SHP77 treated with DMSO at 0.1 percent for 48 hours (cell line): ENCODE results near the gene ASAP2.
A peak's percentile ranks its signal among the peaks of the same experiment; 100 is the strongest.

Source experiments
- DNase-seq: peaks from one replicate; lab custom pipeline; 2025; lab: John Stamatoyannopoulos, UW

Gene ASAP2

DNA sequence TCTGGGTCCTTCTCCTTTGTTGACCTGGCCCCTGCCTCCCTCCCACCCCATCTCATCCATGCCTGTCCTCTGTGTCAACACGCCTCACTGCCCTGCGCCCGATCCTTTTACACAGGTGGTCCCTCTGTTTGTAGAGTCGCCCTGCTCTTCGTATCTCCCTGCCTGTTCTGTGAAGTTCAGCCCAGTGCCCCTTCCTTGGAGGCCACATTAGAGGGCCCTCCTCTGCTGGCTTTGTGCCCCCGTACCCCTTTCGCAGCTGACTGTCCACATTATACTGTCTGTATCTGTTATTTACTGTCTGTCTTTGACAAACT is 25.5 kb downstream of the ASAP2 start:
- no peak for DNase-seq

DNA sequence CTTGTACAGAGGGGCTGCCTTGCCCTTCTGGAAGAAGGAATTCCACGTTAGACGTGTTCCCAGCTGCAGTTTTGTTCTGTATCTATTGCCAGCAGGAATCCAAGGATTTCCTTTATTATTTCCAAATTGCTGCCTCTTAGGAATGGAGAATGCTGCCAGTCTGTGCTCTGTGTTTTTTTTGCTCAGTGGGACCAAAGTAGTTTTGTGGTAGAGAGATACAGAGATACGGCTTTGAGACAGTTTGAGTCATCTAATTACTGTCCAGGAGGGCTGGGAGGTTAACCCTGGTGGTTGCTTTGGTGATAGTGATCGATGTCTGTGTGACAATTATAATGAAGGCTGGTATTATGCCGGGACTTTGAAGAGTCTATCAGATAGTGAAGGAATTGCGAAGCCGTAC is 26.3 kb downstream of the ASAP2 start:
- no peak for DNase-seq

DNA sequence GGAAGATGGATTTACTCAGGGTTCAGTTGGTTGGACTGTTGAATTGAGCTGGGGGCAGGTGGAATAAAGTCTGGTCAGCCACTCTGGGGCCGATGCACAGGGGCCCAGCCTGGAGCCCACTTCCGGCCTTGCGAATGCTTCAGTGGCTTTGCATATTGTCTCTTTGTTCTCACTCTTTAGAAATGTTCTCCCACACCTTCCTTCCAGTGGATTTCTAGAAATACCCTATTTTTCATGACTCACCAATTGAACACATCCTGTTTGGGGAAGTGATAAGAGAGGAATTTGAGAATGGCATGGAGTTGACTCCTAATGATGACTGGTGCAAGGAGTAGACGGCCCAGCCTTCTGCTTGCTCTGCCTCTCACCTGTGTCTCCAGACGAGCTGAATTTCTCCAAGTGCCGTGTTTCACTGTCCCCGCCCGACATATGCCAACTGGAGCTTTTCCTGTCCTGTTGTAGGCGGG is 28.1 kb downstream of the ASAP2 start:
- no peak for DNase-seq

DNA sequence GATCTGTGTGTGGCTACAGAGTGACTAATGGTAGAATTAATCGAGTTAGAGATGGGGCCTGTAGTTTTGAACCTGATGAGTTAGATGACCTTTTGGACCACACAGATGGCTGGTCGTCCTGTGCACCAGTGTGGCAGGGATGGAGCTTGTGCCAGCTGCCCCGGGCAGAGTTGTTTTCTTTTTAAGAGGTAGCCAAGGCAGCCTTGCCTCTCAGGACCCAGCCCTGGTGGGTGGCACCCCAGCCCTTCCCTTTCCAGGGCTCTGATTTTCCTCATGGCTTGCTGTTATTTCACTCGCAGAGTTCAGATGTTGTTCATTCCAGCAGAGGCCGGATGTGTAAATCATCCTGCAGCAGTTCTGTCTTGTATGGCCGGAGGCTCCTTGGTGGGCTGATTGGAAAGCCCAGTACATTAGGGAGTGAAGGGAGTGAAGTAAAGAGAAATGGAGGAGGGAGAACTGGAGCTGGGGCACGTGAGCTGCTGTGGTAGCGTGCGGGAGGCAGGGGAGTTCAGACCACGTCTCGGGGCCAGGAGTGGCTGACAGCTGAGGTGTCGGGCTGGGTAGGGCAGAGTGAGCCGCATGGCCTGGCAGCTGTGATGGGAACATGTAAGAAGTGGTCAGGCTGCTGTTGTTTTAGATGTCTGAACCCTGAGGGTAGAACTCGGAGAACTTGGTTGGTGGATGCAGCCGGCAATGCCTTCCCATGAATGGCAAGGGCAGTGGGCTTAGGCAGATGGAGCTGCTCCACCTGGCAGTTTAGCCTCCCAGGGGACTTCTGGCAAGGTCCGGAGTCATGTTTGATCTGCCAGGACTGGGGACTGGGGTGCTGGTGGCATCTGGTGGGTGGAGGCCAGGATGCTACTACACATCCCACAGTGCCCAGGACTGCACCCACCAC is 28.8 kb downstream of the ASAP2 start:
- DNase-seq = no peak

DNA sequence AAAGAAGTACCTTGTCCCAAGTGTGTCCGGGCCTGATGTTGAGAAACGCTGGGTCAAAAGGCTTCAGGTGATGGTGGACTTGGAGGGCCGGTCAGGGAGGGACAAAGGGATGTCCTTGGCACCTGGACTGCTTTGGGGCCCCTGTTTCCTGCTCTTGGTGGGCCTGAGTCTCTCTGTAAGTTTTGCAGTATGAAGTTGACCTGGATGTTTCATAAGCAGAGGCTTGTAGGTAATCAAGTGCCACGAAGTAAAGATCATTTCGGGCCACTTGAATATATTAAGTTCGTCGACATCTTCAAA is 29.4 kb downstream of the ASAP2 start:
- no peak for DNase-seq

DNA sequence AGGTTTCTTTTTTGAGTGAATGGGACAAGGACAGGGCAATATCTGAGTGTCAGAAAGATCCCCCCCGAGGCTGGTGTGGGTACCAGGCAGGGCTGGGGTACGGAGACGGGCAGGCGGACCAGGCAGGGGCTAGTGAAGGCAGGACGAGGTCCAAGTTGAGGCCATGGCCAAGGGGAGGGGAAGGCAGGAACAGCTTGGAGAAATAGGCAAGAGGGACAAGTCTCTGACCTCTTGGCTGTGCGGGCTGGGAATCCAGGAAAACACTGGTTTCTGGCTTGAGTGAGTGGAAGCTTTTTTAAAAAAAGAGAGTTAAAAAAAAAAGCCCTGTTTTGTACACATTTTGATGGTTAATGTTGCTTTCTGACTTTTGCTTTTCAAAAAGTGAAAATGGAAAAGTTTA is 30.3 kb downstream of the ASAP2 start:
- no peak for DNase-seq

DNA sequence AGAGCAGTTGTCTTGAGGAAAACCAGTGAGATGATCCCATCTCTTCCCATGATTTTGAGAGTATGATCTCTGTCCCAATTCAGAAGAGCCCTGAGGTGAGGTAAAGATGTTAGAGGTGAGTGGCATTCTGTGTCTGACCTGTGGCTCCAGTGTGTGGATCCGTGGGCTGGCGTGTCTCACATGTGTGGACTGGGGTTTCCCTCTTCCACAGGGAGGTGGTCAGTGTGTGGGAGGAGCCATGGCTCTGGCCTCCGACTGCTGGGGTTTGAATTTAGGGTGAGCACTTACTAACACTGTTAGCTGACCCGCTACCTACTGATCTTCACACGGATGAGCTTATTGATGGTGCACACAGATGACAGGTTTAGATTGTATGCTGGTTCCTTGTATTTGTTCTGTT is 31.2 kb downstream of the ASAP2 start:
- DNase-seq = no peak

DNA sequence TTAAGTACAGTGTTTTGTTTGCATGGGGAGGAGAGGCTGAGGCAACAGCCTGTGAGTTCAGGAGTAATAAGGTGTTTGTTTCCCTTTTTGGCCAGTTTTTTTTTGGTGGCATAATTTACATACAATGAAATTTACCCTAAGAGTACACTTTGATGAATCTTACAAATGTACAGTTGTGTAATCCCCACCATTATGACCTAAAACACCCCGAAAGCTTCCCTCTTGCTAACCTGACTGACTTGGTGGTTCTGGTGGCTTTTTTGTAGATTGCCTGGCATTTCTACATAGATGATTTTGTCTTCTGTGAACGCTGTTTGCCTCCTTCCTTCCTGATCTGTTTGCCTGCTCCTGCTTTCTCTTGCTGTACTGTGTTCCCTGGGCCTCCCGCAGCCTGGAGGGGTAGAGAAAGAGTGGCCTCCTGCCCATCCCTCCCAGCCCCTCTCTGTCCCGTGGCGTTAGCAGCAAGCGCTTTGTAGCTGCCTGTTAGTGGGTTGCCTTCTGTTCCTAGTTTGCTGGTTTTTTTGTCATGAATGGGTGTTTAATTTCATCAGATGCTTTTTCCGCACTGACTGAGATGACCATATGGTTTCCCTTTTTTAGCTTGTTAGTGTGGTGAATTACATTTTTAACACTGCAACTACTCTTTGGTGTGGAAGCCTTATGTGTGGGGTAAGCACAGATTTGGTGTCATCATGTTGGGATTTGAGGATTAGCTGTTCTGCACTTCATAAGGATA is 32.1 kb downstream of the ASAP2 start:
- no peak for DNase-seq

DNA sequence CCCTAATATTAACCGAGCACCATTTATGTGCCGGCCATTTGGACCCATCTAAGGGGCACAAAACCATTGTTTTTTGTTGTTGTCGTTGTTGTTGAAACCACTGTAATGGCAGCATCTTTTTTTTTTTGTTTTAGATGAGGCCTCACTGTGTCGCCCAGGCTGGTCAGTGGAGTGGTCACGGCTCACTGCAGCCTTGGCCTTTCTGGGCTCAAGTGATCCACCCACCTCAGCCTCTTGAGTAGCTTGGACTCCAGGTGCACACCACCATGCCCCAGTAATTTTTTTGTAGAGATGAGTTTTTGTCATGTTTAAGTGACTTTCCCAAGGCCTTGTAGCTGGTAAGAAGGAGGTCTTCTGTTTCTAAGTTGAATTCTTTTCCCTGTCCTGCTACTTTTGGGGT is 33.0 kb downstream of the ASAP2 start:
- no peak for DNase-seq

DNA sequence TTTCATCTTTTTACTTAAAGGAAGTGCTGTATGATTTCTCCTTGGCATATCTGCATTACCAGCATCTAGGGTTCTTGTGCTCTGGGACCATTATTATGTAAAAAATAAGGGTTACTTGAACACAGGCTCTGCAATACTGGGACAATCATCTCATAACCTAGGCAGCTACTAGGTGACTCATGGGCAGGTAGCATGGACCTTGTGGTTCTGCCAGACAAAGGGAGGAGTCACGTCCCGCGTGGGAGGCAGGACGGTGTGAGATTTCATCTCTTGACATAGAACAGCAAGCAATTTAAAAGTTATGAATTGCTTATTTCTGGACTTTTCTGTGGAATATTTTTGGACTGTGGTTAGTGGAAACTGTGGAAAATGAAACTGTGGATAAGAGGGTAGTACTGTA is 34.1 kb downstream of the ASAP2 start:
- no peak for DNase-seq

DNA sequence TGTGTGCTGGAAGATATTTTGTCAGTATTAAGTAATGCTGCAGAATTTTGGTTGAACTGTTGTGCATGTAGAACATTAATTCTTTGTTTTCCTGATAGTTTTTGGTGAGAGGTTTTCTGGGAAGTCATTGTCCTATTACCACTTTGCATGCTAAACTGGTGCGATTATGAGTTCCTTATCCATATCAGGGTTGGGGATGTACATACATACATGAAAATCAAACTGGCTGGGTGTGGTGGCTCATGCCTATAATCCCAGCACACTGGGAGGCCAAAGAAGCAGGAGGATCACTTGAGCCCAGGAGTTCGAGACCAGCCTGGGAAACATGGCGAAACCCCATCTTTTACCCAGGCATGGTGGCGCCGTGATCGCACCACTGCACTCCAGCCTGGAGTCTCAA is 34.6 kb downstream of the ASAP2 start:
- DNase-seq = no peak

DNA sequence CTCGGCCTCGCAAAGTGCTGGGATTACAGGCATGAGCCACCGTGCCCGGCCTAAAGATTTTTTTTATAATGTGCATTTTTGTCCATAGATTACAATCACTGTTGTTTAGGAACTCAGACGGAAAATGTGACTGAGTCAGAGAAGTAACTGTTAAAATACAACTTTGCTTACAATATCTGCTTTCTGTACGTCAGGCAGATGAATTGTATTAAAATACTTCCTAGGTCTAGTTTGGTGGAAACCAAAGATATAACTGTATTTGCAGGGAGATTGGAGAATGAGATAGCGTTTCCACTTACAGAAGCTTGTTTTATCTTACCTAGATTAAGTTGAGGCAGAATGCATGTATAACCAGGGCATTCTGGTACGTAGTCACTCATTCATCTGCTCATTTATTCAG is 36.7 kb downstream of the ASAP2 start:
- no peak for DNase-seq

DNA sequence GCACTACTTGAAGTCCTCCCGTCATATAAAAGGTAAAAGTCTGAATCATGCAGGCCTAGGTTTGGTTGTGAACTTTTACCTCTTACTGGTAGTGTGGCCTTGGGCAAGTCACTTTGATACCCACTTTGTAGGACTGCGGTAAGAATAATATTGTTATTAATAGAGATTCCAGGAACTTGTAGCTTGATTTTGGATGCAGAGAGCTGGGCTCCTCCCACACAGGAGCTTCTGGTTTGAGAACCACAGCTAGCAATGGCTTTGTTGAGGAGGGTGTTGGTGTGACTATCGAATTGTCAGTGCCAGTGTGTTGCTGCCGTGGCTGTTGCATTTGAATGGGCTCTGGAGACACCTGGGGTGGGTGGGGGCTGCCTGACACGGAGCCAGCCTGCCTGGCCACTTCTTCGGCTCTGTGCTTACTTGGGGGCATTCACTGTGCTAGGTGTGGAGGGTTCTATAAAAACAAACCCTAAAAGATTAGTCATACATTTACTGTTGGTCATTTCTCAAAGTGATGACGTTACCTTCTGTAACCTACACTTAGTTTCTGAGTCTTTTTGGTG is 38.5 kb downstream of the ASAP2 start:
- no peak for DNase-seq

DNA sequence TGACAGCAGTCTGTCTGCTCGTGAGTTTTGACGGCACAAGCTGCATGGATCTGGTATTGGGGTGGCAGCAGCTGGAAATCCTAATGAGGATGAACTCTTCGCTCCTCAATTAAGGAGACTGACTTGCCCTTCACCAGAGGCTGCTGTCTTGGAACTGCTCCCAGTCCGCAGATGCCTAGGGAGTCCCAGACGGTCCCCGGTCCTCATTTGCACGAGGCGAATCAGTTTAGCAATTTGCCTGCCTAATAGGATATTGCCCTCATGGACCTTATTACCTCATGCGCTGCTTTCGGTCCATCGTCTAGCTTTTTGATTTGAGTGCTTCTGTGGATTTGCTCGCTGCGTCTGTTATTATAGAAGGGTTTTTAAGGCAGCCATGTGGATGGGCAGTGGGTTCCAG is 40.6 kb downstream of the ASAP2 start:
- no peak for DNase-seq

DNA sequence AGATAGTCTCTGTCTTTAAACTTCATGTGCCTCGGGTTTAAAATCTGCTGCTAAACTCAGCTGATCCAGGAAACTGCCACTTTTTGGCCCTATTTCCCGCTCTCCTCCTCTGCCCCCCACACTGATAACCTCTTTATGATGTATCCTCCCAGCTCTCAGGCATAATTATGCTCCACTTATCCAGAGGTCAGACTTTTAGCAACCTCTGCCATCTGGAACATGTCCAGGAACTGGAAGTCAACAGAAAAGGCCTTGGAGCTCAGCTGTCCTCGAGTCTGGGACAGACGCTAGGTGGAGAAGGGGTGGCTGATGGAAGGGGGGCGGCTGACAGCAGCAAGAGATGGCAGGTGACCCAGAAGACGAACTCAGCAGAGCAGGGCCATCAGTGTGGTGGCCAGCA is 41.2 kb downstream of the ASAP2 start:
- DNase-seq = peak; percentile 68

DNA sequence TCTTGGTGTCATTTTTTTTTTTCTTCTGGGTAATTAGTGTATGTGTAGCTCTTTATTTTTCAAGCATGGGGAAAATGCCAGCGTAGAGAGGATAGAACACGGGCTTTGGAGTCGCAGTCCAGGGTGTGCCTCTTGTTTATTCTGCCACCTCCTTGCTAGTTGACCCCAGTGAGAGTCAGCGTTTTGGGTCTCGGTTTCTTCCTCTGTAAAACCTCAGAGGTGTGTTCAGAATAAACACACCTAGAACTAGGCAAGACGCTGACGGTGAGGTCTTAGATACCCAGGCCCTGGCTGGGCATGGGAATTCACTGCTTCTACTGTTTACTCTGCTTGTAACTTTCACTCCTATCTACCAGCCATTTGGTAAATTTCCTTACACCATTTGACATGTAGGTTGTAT is 41.8 kb downstream of the ASAP2 start:
- DNase-seq = no peak

DNA sequence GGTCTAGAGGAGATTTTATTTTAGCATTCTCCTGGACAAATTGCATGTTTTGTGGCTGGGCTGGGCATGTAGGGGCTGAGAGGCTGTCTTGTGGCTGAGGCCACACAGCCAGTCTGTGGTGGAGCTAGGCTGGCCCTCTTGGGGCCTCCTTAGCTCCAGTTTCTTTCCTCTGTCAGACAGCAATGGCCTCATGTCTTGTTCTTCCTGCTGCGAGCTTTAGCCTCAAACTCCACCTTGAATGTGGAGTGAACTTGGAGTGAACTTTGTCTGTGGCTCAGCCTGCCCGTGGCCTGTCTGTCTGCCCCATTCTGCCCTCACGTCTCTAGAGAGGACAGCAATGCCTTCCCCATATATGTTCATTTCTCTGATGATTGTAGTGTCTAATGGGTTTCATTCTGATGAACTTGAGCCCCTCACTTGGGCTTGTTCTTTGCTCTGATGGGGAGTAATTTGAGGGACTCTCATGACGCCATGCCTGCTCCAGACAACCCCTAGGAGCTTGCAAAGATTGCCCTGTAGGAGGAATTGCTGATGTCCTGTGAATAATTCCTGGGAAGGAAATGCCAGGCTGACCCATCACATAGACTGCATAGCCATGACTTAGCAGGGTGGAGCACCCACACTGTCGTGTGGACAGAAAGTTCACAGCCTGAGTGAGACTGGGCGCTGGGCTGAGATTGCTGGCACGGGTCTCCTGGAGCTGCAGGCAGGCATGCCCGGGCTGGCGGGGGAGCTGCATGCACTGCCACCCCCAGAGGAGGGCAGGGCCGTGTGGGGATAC is 42.6 kb downstream of the ASAP2 start:
- DNase-seq = no peak

DNA sequence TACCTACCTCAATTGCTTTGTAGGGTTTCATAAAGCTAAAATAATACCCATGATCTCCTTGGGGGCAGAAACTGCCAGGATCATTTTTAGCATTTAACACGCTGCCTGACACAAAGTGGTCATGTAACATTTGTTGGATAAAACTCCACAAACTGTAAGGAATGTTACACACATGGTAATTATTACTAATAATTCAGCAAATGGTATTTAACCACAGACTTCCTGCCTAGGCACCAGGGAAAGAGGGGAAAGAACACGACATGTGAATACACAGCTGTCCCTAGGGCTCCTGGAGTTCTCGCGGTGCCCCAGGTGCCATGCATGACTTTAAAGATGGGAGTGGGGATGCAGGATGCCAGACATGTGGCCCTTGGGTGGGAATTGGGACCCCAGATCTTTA is 43.5 kb downstream of the ASAP2 start:
- DNase-seq = no peak

DNA sequence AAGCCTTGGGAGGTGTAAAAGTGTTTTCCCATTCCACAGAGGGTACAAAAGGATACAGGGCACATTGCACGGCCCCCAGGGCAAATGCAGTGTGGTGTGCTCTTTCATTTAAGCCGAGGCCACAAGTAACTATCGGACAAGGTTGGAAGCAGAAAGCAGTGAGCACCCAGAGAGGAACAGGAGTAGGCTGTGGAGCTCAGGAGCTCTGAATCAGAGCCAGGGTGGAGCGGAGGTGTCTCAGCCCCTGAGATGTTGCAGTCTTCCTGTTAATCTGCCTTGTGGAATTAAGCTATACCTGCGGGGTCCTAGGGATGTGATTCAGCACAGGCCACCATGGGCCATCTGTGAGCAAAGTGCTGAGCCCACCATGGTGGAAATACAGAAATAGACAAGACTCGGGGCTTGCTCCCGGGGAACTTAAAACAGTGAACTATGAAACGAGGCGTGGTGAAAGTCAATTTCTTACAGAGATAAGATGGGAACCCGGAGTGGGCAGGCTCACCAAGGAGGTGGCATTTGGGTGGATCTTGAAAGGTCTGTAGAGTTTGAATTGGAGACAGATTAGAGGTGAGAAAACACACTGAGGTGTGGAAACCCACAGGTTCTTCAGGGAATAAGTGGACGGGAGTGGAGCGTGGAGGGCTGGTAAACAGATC is 44.0 kb downstream of the ASAP2 start:
- DNase-seq = no peak

DNA sequence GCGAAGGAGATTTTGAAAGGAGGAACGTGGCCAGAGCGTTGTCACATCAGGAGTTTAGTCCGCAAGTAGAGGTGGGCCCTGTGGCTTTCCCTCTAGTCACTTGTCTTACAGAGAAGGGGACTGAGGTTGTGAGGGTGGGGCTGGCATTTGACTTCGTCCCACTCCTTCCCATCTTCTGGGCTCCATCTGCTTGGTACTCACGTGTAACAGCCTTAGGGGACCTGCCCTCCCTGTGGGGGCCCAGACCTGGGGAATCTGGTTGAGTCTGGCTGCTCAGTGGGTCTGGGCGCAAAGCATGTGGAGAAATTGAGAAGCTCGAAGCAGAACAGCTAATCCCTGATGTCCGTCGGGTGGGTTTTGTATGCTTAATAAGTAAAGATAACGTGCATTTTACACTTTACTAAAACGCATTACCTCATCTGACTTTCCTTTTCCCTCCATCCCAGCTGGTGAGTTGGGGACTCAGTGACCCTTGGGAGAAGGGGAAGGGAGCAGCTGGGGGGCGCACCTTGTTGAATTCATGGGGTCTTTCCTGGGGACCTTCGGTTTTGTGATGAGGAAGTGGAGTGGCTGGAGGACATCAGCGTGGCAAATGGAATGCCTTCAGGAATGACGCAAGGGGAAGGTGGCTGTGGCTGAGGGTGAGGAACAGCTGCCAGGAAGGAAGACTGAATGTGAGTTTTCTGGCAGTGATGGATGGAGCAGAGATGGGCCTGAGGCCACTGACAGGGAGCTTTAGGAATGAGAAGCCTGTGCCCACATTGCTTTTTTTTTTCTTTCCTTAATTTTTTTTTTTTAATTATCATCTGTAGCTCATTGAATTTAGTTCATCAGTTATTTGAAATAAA is 44.8 kb downstream of the ASAP2 start:
- DNase-seq = peak; percentile 43

DNA sequence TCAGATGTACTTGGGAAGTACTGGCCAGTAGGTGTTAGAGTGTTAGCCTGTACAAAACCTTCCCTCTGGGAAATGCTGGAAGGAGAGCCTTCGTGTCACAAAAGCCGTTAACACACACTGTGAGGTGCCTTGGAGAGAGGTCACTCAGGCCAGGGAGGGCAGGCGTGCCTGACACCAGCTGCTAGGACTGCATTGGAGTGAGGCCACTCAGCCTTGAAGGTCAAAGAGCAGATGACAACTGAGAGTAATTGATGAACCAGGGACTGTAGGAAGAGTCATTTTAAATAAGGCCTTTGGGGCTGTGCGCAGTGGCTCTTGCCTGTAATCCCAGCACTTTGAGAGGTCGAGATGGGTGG is 45.4 kb downstream of the ASAP2 start:
- DNase-seq = no peak
